ENCODE measurements around the gene CLDND1. TPM values are rescaled to one million over a fixed set of nuclear protein-coding genes. Genes with fewer than 3 reads are reported as not detected.

The CLDND1 gene
- total and polyA plus RNA-seq, 2 of the 13 experiments (the other 11 are each of a cell fraction or from before 2014, with no cell fraction given): 50.8 to 121 TPM

- no peak for TF ChIP-seq ZBTB49 (CRISPR knock-in tag; IDR thresholded peaks at IDR 0.05; ENCODE audit: borderline replicate concordance)
- peak; percentile 59 for TF ChIP-seq NFYB (CRISPR knock-in tag; IDR thresholded peaks at IDR 0.05)
- peak in 1 of 2 experiments; percentile 69; a peak in 3 of 4 replicates for TF ChIP-seq HMGXB4 (CRISPR knock-in tag; IDR thresholded peaks at IDR 0.05; ENCODE audit: borderline replicate concordance in 1 of 2, low read depth in 1 of 2)
- peak; percentile 64 for TF ChIP-seq ZNF121 (CRISPR knock-in tag; IDR thresholded peaks at IDR 0.05)
- TF ChIP-seq PHB2 (IDR thresholded peaks at IDR 0.05; ENCODE audit: partially characterized antibody): no peak
- TF ChIP-seq ZNF780A (CRISPR knock-in tag; IDR thresholded peaks at IDR 0.05): no peak
- TF ChIP-seq MTF2 (CRISPR knock-in tag; IDR thresholded peaks at IDR 0.05; ENCODE audit: borderline replicate concordance): no peak
- TF ChIP-seq YEATS2 (CRISPR knock-in tag; IDR thresholded peaks at IDR 0.05; ENCODE audit: borderline replicate concordance): peak; percentile 76; the same call in 1 of the 2 replicates
- no peak for TF ChIP-seq ADNP (CRISPR knock-in tag; IDR thresholded peaks at IDR 0.05)
- no peak for TF ChIP-seq ZNF275 (CRISPR knock-in tag; IDR thresholded peaks at IDR 0.05; ENCODE audit: borderline replicate concordance)
- TF ChIP-seq ZNF280B (CRISPR knock-in tag; IDR thresholded peaks at IDR 0.05; ENCODE audit: borderline replicate concordance): peak; percentile 74; the same call in 1 of the 2 replicates
- no peak for TF ChIP-seq SKI (IDR thresholded peaks at IDR 0.05; ENCODE audit: partially characterized antibody)
- TF ChIP-seq JUND (CRISPR knock-in tag; IDR thresholded peaks at IDR 0.05): no peak
- TF ChIP-seq PLSCR1 (CRISPR knock-in tag; IDR thresholded peaks at IDR 0.05; ENCODE audit: borderline replicate concordance): no peak
- no peak for TF ChIP-seq PRDM15 (CRISPR knock-in tag; IDR thresholded peaks at IDR 0.05)
- no peak for TF ChIP-seq XRCC5 (optimal IDR thresholded peaks at IDR 0.05; ENCODE audit: low read length)
Observed at GRCh38 chr3:98522544-98523281, at the start of gene CLDND1 (continued).

All from HepG2 (cell line).